Upper lobe of left lung (tissue), 4 donors: ENCODE data around the gene STXBP5L.

Source experiments
- CTCF ChIP-seq, 6 experiments: fragments of 450-650 bp in 4 of 6; fragments of 200-600 bp in 2 of 6; sonication (generic) in 2 of 6; IDR thresholded peaks; one replicate each; pipeline ENCODE4 v1.5.1; 2016 to 2019; ENCODE audit warnings: antibody characterized with exemption in 6 of 6
- EP300 ChIP-seq, 4 donors: sonication (generic); formaldehyde crosslinking; IDR thresholded peaks; one replicate each; pipeline ENCODE4 v1.5.1; 2017; ENCODE audit warnings: antibody characterized with exemption in 4 of 4, control low read depth in 2 of 4

- TF ChIP-seq CTCF (IDR thresholded peaks at IDR 0.05): no peak
- TF ChIP-seq EP300 (IDR thresholded peaks at IDR 0.05): no peak
These were observed 267.1 kb downstream of the STXBP5L start for GRCh38 chr3:121175083-121175482.
